ENCODE measurements around the gene IL1RAPL2. TPM values are rescaled to one million over a fixed set of nuclear protein-coding genes. Genes with fewer than 3 reads are reported as not detected.

The IL1RAPL2 gene
- total and polyA plus RNA-seq, 2 of the 8 experiments (the other 6 are each of a cell fraction or from before 2014, with no cell fraction given) = 0.20 to 1.3 TPM

DNA sequence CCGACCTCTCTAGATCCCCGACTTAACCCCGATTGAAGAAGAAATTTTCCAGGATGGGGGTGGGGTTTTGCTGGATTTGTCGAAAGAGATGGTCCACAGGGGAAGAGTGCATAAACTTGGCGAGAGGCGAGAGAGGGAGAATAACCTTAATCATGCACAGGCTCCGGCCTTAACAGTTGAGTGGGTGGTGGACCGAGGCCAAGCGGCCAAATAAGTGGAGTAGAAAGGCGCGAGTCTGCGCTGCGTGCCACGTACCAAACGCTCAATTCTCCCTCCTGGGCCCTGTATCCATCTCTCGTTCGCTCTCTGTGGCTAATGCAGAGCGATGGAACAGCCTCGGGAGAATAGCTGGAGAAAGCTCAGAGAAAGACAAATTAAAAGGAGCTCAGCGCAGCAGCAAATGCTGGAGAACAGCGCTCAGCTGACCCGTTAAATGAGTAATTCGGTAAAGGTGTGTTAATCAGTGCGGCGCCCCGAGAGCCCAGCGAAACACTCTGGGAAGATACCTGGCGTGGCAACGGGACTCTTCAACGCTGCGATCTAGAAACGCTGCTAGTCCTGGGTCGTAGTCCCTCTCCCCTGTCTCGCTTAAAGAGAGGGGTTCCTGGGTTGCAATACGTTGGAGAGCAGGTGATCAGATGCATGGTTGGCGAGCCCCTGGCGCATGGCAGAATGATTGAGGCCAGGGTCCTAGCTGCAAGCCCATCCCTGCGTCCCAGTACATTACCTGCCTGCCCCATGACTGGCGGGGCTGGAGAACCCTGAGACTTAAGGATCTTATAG, 887 bp upstream of the IL1RAPL2 start:
- Histone ChIP-seq H2AFZ (ENCODE audit: low read length) (no peak overlapping the region), H2BK15ac (ENCODE audit: low read length) (no peak overlapping the region), H3K4me3 (ENCODE audit: extremely low read depth in 1 of 4, insufficient read depth in 2 of 4, low read depth in 3 of 4, low read length in 4 of 4) (peak overlapping the region in 2 of 4 experiments; percentile 9 to 62; a peak in 3 of 8 replicates), H3K9me3 (ENCODE audit: insufficient read depth in 2 of 2, low read depth in 1 of 2, low read length in 1 of 2) (no peaks in the 10 kb centered on the region), H2BK120ac (replicated peaks; ENCODE audit: low read depth, low read length) (no peak overlapping the region), H3K79me1 (ENCODE audit: low read depth, low read length) (no peaks in the 10 kb centered on the region), H3K79me2 (ENCODE audit: control insufficient read depth in 1 of 2, insufficient read depth in 2 of 2, low read length in 2 of 2) (no peaks in the 10 kb centered on the region), H2AK5ac (ENCODE audit: low read depth, low read length) (no peak overlapping the region), H4K8ac (ENCODE audit: extremely low read depth, insufficient read depth, low read length) (no peak overlapping the region), H3K4me1 (replicated peaks in 1 of 4; ENCODE audit: control insufficient read depth in 3 of 4, insufficient read depth in 4 of 4, low read length in 3 of 4) (peaks cover 0 to 2% (median 0%) of the 10 kb centered on the region in 4 experiments; a peak in 4 of 7 replicates), H3K23ac (ENCODE audit: insufficient read length) (no peak overlapping the region), H3K14ac (ENCODE audit: insufficient read length) (no peak overlapping the region), H3K18ac (ENCODE audit: extremely low read depth, low read length) (no peak overlapping the region), H3K9ac (replicated peaks in 1 of 4; ENCODE audit: extremely low read depth in 1 of 4, low read depth in 3 of 4, low read length in 3 of 4) (no peak overlapping the region), H2BK12ac (ENCODE audit: low read depth, low read length) (no peak overlapping the region), H4K20me1 (replicated peaks in 1 of 2; ENCODE audit: control insufficient read depth in 1 of 2, insufficient read depth in 2 of 2, low read length in 2 of 2) (no peaks in the 10 kb centered on the region), H2BK5ac (ENCODE audit: low read depth, low read length) (no peak overlapping the region), H2BK20ac (ENCODE audit: low read length) (no peak overlapping the region), H3K56ac (replicated peaks; ENCODE audit: insufficient read length, low read depth, low read length) (no peak overlapping the region), H4K5ac (ENCODE audit: insufficient read length, low read depth, low read length) (no peak overlapping the region), H3K23me2 (ENCODE audit: low read depth, low read length) (peaks cover 6% of the 10 kb centered on the region; the same call in 1 of the 2 replicates), H4K91ac (replicated peaks; ENCODE audit: insufficient read length, low read length) (no peak overlapping the region), H3K4ac (replicated peaks; ENCODE audit: insufficient read length, low read depth, low read length) (no peak overlapping the region), H3K36me3 (ENCODE audit: control insufficient read depth in 2 of 4, insufficient read depth in 4 of 4, low read length in 3 of 4) (no peaks in the 10 kb centered on the region), H3K4me2 (ENCODE audit: insufficient read depth in 1 of 2, low read depth in 2 of 2, low read length in 2 of 2) (peak overlapping the region; percentile 79 to 88; a peak in 3 of 4 replicates), H3K27me3 (replicated peaks in 1 of 4; ENCODE audit: control insufficient read depth in 3 of 4, extremely low read depth in 1 of 4, insufficient read depth in 3 of 4, low read length in 3 of 4) (peaks cover 25 to 52% (median 41%) of the 10 kb centered on the region in 4 experiments), H3K27ac (ENCODE audit: low read depth, low read length) (no peak overlapping the region)
- ChIA-PET CTCF (ENCODE audit: partially characterized antibody) (interaction anchor here (0.6 to 3.3 kb wide), 19 partner anchors 9 to 627 kb away, joined by 3 to 16 read pairs (median 4); no protein-coding TSS in a partner anchor), POLR2A (ENCODE audit: partially characterized antibody) (interaction anchor here (0.7 kb wide), 1 partner anchor 279 kb away, joined by 3 read pairs; no protein-coding TSS in a partner anchor)
- TF ChIP-seq NANOG (IDR thresholded peaks at IDR 0.05; ENCODE audit: insufficient read depth, low read depth, low read length, poor library complexity, severe bottlenecking) (no peak), MAFK (IDR thresholded peaks at IDR 0.05; ENCODE audit: low read depth, low read length) (no peak)
- TF ChIP-seq, protein P1, sequence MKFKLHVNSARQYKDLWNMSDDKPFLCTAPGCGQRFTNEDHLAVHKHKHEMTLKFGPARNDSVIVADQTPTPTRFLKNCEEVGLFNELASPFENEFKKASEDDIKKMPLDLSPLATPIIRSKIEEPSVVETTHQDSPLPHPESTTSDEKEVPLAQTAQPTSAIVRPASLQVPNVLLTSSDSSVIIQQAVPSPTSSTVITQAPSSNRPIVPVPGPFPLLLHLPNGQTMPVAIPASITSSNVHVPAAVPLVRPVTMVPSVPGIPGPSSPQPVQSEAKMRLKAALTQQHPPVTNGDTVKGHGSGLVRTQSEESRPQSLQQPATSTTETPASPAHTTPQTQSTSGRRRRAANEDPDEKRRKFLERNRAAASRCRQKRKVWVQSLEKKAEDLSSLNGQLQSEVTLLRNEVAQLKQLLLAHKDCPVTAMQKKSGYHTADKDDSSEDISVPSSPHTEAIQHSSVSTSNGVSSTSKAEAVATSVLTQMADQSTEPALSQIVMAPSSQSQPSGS (IDR thresholded peaks at IDR 0.05; ENCODE audit: low read length) = no peak
- WGBS, 2 experiments (ENCODE audit: extremely low coverage in 1 of 2, insufficient coverage in 1 of 2, insufficient read length in 1 of 2, insufficient replicate concordance in 2 of 2, low coverage in 1 of 2, low lambda C conversion rate in 2 of 2, missing lambda C conversion rate in 1 of 2) = 64% methylated on average over 17 of the region's 39 CpGs; no CpG with 5 or more reads in 1 of the 2 experiments
- FAIRE-seq = no peak
- no peak for DNase-seq (ENCODE audit: low read depth in 1 of 2, low spot score in 2 of 2)

All from H1 (cell line).